Erythroblast (primary cell): ENCODE results near the gene EDA.

Source experiments
- GATA1 ChIP-seq: IDR thresholded peaks from 2 replicates; pipeline ENCODE4 v1.6.1; 2011; ENCODE audit warnings: low read depth, mild to moderate bottlenecking, control low read depth, low read length, moderate library complexity
- POLR2A ChIP-seq: IDR thresholded peaks from 2 replicates; pipeline ENCODE4 v1.6.1; 2011; ENCODE audit warnings: mild to moderate bottlenecking, low read length

DNA sequence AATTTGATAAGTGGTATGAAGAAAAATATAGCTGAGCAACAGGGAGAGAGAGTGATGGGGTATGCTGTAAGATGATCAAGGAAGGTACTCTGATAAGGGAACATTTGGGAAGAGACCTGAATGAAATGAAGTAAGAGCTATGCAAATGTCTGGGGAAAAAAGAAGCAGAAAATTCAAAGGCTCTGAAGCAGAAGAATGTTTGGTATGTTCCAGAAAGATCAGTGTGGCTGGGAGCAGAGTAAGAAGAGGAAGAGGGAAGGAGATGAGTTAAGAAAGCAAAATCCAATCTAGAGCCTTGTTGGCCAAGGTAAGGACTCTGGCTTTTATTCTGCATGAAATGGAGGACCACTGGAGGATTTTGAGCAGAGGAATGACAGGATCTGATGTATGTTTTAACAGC is 343.8 kb downstream of the EDA start:
- TF ChIP-seq POLR2A (no peak), GATA1 (no peak)
